OCI-LY1 (cell line): ENCODE results near the gene MEIOSIN.

ENCODE experiments used
- H2AFZ ChIP-seq: fragments of 200-600 bp; sonication (generic), shearing (Covaris generic); 2 replicates; pipeline ENCODE4 v1.6.0; 2014; ENCODE audit warnings: antibody characterized with exemption, mild to moderate bottlenecking, low read length
- H3F3A ChIP-seq: fragments of 200-600 bp; sonication (generic), shearing (Covaris generic); 2 replicates; pipeline ENCODE4 v1.6.0; 2014; ENCODE audit warnings: mild to moderate bottlenecking, antibody characterized with exemption, low read length, moderate library complexity; ENCODE audit not compliant: insufficient read depth
- H3K27ac ChIP-seq: fragments of 200-600 bp; sonication (generic); 2 replicates; pipeline ENCODE4 v1.5.1; 2014; ENCODE audit warnings: low read length, mixed run types, mild to moderate bottlenecking, low read depth; ENCODE audit not compliant: poor library complexity, severe bottlenecking
- H3K27me3 ChIP-seq: fragments of 200-600 bp; sonication (generic); 2 replicates; pipeline ENCODE4 v1.6.0; 2014; ENCODE audit warnings: antibody characterized with exemption, mild to moderate bottlenecking, low read length, moderate library complexity; ENCODE audit not compliant: insufficient read depth
- H3K36me3 ChIP-seq: fragments of 200-600 bp; sonication (generic); 2 replicates; pipeline ENCODE4 v1.6.1; 2014; ENCODE audit warnings: mild to moderate bottlenecking, antibody characterized with exemption, low read length, moderate library complexity, mixed read lengths; ENCODE audit not compliant: insufficient read depth
- H3K4me1 ChIP-seq: fragments of 200-600 bp; sonication (generic); 2 replicates; pipeline ENCODE4 v1.5.1; 2014; ENCODE audit warnings: mild to moderate bottlenecking, low read length, moderate library complexity; ENCODE audit not compliant: insufficient read depth, severe bottlenecking
- H3K4me2 ChIP-seq: fragments of 200-600 bp; sonication (generic), shearing (Covaris generic); 2 replicates; pipeline ENCODE4 v1.6.1; 2014; ENCODE audit warnings: low read length
- H3K4me3 ChIP-seq: fragments of 200-600 bp; sonication (generic); 2 replicates; pipeline ENCODE4 v1.5.1; 2014; ENCODE audit warnings: low read length, low read depth, mild to moderate bottlenecking, mixed read lengths; ENCODE audit not compliant: poor library complexity, severe bottlenecking
- H3K79me2 ChIP-seq: fragments of 200-600 bp; shearing (Covaris generic); 2 replicates; pipeline ENCODE4 v1.6.1; 2016; ENCODE audit warnings: mixed run types, low read length, mixed read lengths; ENCODE audit not compliant: insufficient read depth
- H3K9ac ChIP-seq: fragments of 200-600 bp; sonication (generic), shearing (Covaris generic); 2 replicates; pipeline ENCODE4 v1.6.1; 2014; ENCODE audit warnings: mild to moderate bottlenecking, low read length, mixed read lengths
- H3K9me2 ChIP-seq: fragments of 200-600 bp; sonication (generic), shearing (Covaris generic); 2 replicates; pipeline ENCODE4 v1.6.1; 2014; ENCODE audit warnings: low read depth, mild to moderate bottlenecking, low read length, mixed read lengths
- H3K9me3 ChIP-seq: fragments of 200-600 bp; shearing (Covaris generic); 2 replicates; pipeline ENCODE4 v1.6.1; 2014; ENCODE audit warnings: low read length, mixed read lengths
- H4K20me1 ChIP-seq: fragments of 200-600 bp; sonication (generic), shearing (Covaris generic); 2 replicates; pipeline ENCODE4 v1.6.0; 2016; ENCODE audit warnings: mild to moderate bottlenecking, low read length; ENCODE audit not compliant: insufficient read depth
- EZH2 ChIP-seq: fragments of 200-600 bp; sonication (generic), shearing (Covaris generic); IDR thresholded peaks from 2 replicates; pipeline ENCODE4 v1.8.0; 2017; ENCODE audit warnings: borderline replicate concordance, mixed run types, mild to moderate bottlenecking, antibody characterized with exemption, low read length, moderate library complexity, mixed read lengths
- TF ChIP-seq, protein P1 (sequence below): fragments of 200-600 bp; sonication (generic), shearing (Covaris generic); IDR thresholded peaks from 2 replicates; pipeline ENCODE4 v1.5.1; 2017; ENCODE audit warnings: mild to moderate bottlenecking, antibody characterized with exemption, low read length, moderate library complexity, mixed read lengths

Gene MEIOSIN

DNA sequence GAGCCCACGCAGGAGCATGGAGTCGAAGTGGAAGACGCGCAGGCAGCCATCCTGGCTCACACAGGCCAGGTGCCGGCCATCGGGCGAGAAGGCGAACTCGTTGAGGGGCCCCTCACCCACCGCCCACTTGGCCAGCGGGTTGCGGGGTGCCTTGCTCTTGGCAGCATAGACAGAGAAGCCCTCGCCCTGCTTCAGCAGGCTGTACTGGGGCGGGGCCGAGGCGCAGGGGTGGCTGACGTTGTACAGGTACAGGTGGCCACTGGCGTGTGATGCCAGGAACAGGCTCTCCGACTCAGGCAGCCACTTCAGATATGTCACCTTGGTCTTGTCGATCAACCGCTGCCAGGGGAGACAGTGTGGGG is 53.3 kb downstream of the MEIOSIN start:
- Histone ChIP-seq H3K4me2 (no peak overlapping the region), H3K4me1 (peaks cover 7% of the 10 kb centered on the region), H3K36me3 (peaks cover 46% of the 10 kb centered on the region), H3K4me3 (no peak overlapping the region), H3F3A (no peaks in the 10 kb centered on the region), H3K9ac (no peak overlapping the region), H3K27me3 (no peaks in the 10 kb centered on the region), H4K20me1 (no peaks in the 10 kb centered on the region), H3K9me3 (no peaks in the 10 kb centered on the region), H3K9me2 (no peaks in the 10 kb centered on the region), H3K79me2 (no peaks in the 10 kb centered on the region), H3K27ac (no peak overlapping the region), H2AFZ (no peak overlapping the region)
- TF ChIP-seq, protein P1, sequence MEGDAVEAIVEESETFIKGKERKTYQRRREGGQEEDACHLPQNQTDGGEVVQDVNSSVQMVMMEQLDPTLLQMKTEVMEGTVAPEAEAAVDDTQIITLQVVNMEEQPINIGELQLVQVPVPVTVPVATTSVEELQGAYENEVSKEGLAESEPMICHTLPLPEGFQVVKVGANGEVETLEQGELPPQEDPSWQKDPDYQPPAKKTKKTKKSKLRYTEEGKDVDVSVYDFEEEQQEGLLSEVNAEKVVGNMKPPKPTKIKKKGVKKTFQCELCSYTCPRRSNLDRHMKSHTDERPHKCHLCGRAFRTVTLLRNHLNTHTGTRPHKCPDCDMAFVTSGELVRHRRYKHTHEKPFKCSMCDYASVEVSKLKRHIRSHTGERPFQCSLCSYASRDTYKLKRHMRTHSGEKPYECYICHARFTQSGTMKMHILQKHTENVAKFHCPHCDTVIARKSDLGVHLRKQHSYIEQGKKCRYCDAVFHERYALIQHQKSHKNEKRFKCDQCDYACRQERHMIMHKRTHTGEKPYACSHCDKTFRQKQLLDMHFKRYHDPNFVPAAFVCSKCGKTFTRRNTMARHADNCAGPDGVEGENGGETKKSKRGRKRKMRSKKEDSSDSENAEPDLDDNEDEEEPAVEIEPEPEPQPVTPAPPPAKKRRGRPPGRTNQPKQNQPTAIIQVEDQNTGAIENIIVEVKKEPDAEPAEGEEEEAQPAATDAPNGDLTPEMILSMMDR, result no peak
- no peak for TF ChIP-seq EZH2

- Histone ChIP-seq H3K4me1 (peaks cover 16% of the 10 kb centered on the region), H3K9ac (no peak overlapping the region), H3K9me3 (no peaks in the 10 kb centered on the region), H3K79me2 (0 out of 2 replicates have a peak, but pooled peaks cover 4% of the 10 kb centered on the region), H3K36me3 (peaks cover 46% of the 10 kb centered on the region), H3K9me2 (no peaks in the 10 kb centered on the region), H4K20me1 (no peaks in the 10 kb centered on the region), H3K27me3 (no peaks in the 10 kb centered on the region), H3K4me3 (no peak overlapping the region), H3F3A (no peaks in the 10 kb centered on the region), H3K4me2 (no peak overlapping the region), H2AFZ (no peak overlapping the region), H3K27ac (no peak overlapping the region)
- TF ChIP-seq EZH2, result no peak
- TF ChIP-seq, protein P1, result no peak
Observed at GRCh38 chr19:45789035-45789786, 56.0 kb downstream of the MEIOSIN start.

DNA sequence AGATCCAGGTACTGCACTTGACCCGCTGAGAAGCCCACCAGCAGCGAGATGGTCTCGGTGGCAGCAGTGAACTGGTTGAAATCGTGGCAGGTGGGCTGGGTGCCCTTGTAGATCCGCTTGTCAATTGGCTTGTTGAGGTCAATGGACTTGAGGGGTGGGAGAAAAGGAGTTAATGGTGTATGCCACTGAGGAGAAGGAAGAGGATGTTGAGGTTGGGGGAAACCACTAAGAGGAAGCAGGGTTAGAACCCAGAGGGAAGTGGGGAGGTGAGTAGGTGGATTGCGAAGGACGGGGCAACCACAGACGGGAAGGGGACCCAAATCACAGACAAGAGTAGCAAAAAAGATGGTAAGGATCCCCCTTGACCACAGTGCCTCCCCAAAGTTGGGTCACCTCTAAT is 57.7 kb downstream of the MEIOSIN start:
- H3F3A ChIP-seq, result no peaks in the 10 kb centered on the region
- H2AFZ ChIP-seq, result no peak overlapping the region
- H3K9ac ChIP-seq, result no peak overlapping the region
- H3K4me1 ChIP-seq, result peaks cover 16% of the 10 kb centered on the region
- 0 out of 2 replicates have a peak, but pooled peaks cover 4% of the 10 kb centered on the region for H3K79me2 ChIP-seq
- H3K9me3 ChIP-seq, result no peaks in the 10 kb centered on the region
- H3K36me3 ChIP-seq, result peaks cover 43% of the 10 kb centered on the region
- H3K4me3 ChIP-seq, result peak overlapping the region; percentile 89
- TF ChIP-seq, protein P1, result no peak
- TF ChIP-seq EZH2, result no peak
- H3K27ac ChIP-seq, result no peak overlapping the region
- no peaks in the 10 kb centered on the region for H4K20me1 ChIP-seq
- no peaks in the 10 kb centered on the region for H3K9me2 ChIP-seq
- H3K27me3 ChIP-seq, result no peaks in the 10 kb centered on the region
- peak overlapping the region; percentile 93; the same call in 1 of the 2 replicates for H3K4me2 ChIP-seq
